T-helper 17 cell (primary cell): Measurements from ENCODE around the gene SMC3. TPM values are rescaled to one million over a fixed set of nuclear protein-coding genes. Genes with fewer than 3 reads are reported as not detected.
"Not testable (repeated sequence)": the region's sequence is repeated elsewhere in the genome, so short reads cannot be mapped to it uniquely, and the experiment has no call there.

Experiments used
- ATAC-seq: fragments of 150-1000 bp; cut with Tn5 transposase; 2 replicates; pipeline ENCODE4 v1.10.0; 2021; ENCODE audit warnings: mild to moderate bottlenecking, moderate library complexity
- DNase-seq, 3 donors: peaks; one replicate each; pipeline versions ENCODE4 v3.0.0 to v3.0.0-alpha.2; 2020 to 2021
- H3K9me3 ChIP-seq: one replicate; pipeline ENCODE4 v1.7.0; 2013; ENCODE audit warnings: low read length, mild to moderate bottlenecking; ENCODE audit not compliant: control insufficient read depth, poor library complexity, severe bottlenecking
- H3K27ac Mint-ChIP-seq: one replicate; pipeline ENCODE4 v1.8.0; 2022; ENCODE audit warnings: mild to moderate bottlenecking, moderate library complexity, mixed read lengths
- H3K27me3 Mint-ChIP-seq: one replicate; pipeline ENCODE4 v1.8.0; 2022; ENCODE audit warnings: mixed read lengths
- H3K36me3 Mint-ChIP-seq: one replicate; pipeline ENCODE4 v1.8.0; 2022; ENCODE audit warnings: low read depth, mixed read lengths
- H3K4me1 Mint-ChIP-seq: one replicate; pipeline ENCODE4 v1.8.0; 2022; ENCODE audit warnings: mild to moderate bottlenecking, mixed read lengths
- H3K4me3 Mint-ChIP-seq: one replicate; pipeline ENCODE4 v1.8.0; 2022; ENCODE audit warnings: mild to moderate bottlenecking, moderate library complexity, mixed read lengths
- total RNA-seq, 4 donors: library from RNA in 2 of 4; stranded (reverse) in 2 of 4; gene quantifications; one replicate each; pipeline ENCODE4 v1.2.3 and lab custom pipeline; 2022 to 2026

SMC3 gene
- total RNA-seq, 2 donors from 2014 or later: 31.6 to 35.9 TPM

DNA sequence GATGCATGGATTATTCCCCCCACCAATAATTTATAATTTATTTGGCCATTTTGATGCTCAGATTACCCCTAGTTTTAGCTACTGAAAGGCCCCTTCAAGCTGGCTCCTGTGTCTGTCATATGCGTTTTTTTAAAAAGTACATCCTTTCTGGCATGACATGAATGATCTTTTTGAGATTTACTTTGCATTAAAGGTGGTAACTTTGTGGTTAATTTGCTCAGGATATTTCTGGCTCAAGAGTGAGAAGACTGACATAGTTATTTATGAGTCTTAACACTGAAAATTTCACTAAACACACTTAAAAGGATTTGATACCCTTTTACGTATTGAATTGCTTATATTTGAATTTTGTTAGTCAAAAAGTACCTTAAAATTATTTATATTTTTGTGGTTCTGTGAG lies 5.4 kb downstream of the SMC3 start:
- H3K4me1 Mint-ChIP-seq: peaks cover 34% of the 10 kb centered on the region
- ATAC-seq: no peak
- no peak for DNase-seq
- H3K27ac Mint-ChIP-seq: peak overlapping the region; percentile 73
- H3K4me3 Mint-ChIP-seq: no peak overlapping the region
- H3K27me3 Mint-ChIP-seq: no peaks in the 10 kb centered on the region
- no peaks in the 10 kb centered on the region for H3K9me3 ChIP-seq
- H3K36me3 Mint-ChIP-seq: peaks cover 4% of the 10 kb centered on the region

GRCh38 chr10:110574420-110574819 lies 6.9 kb downstream of the SMC3 start:
- H3K27me3 Mint-ChIP-seq: no peaks in the 10 kb centered on the region
- ATAC-seq (no peak), DNase-seq (no peak)
- peaks cover 6% of the 10 kb centered on the region for H3K36me3 Mint-ChIP-seq
- H3K4me1 Mint-ChIP-seq: peaks cover 30% of the 10 kb centered on the region
- H3K9me3 ChIP-seq: no peaks in the 10 kb centered on the region
- H3K4me3 Mint-ChIP-seq: peak overlapping the region; percentile 9
- H3K27ac Mint-ChIP-seq: peak overlapping the region; percentile 66

- peaks cover 4% of the 10 kb centered on the region for H3K36me3 Mint-ChIP-seq
- DNase-seq: no peak
- H3K27me3 Mint-ChIP-seq: no peaks in the 10 kb centered on the region
- no peak overlapping the region for H3K4me3 Mint-ChIP-seq
- no peak for ATAC-seq
- H3K4me1 Mint-ChIP-seq: peaks cover 21% of the 10 kb centered on the region
- peak overlapping the region; percentile 1 for H3K27ac Mint-ChIP-seq
- no peaks in the 10 kb centered on the region for H3K9me3 ChIP-seq
Measured at GRCh38 chr10:110576220-110576619, 8.7 kb downstream of the SMC3 start.

GRCh38 chr10:110577056-110577455 lies 9.6 kb downstream of the SMC3 start:
- peak overlapping the region; percentile 1 for H3K27ac Mint-ChIP-seq
- H3K9me3 ChIP-seq: no peaks in the 10 kb centered on the region
- peaks cover 4% of the 10 kb centered on the region for H3K36me3 Mint-ChIP-seq
- ATAC-seq (no peak), DNase-seq (no peak)
- H3K27me3 Mint-ChIP-seq: no peaks in the 10 kb centered on the region
- H3K4me1 Mint-ChIP-seq: peaks cover 19% of the 10 kb centered on the region
- no peak overlapping the region for H3K4me3 Mint-ChIP-seq

GRCh38 chr10:110584006-110584405 lies 16.5 kb downstream of the SMC3 start:
- Mint-ChIP-seq H3K27ac (peak overlapping the region; percentile 27), H3K4me1 (peaks cover 4% of the 10 kb centered on the region), H3K27me3 (no peaks in the 10 kb centered on the region), H3K36me3 (peaks cover 8% of the 10 kb centered on the region), H3K4me3 (no peak overlapping the region)
- no peak for DNase-seq
- H3K9me3 ChIP-seq: no peaks in the 10 kb centered on the region
- ATAC-seq: no peak

DNA sequence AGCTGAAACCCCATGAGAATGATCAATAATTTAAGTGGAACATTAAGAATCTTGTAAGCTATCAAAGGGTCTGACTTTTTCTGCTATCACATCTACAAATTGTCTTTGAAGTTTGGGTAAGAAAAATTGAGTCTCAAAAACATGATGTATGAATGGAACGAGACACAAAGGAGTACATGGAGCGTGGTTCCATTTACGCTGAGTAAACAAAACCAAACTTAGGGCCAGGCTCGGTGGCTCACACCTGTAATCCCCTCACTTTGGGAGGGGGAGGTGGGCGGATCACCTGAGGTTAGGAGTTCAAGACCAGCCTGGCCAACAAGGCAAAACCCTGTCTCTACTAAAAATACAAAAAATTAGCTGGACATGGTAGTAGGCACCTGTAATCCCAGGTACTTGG lies 24.3 kb downstream of the SMC3 start:
- ATAC-seq: no peak
- Mint-ChIP-seq H3K27ac (no peak overlapping the region), H3K4me3 (no peak overlapping the region), H3K27me3 (no peaks in the 10 kb centered on the region), H3K4me1 (peaks cover 4% of the 10 kb centered on the region), H3K36me3 (peaks cover 9% of the 10 kb centered on the region)
- no peaks in the 10 kb centered on the region for H3K9me3 ChIP-seq
- no peak for DNase-seq

GRCh38 chr10:110597476-110597875 lies 30.0 kb downstream of the SMC3 start:
- Mint-ChIP-seq H3K4me3 (no peak overlapping the region), H3K4me1 (peaks cover 4% of the 10 kb centered on the region), H3K27ac (no peak overlapping the region), H3K36me3 (peaks cover 5% of the 10 kb centered on the region), H3K27me3 (no peaks in the 10 kb centered on the region)
- ATAC-seq (no peak), DNase-seq (no peak)
- no peaks in the 10 kb centered on the region for H3K9me3 ChIP-seq

GRCh38 chr10:110600487-110601101 lies 33.1 kb downstream of the SMC3 start:
- Mint-ChIP-seq H3K27me3 (no peaks in the 10 kb centered on the region), H3K4me1 (peaks cover 2% of the 10 kb centered on the region), H3K4me3 (no peak overlapping the region), H3K27ac (no peak overlapping the region), H3K36me3 (peaks cover 2% of the 10 kb centered on the region)
- no peak for DNase-seq
- no peaks in the 10 kb centered on the region for H3K9me3 ChIP-seq
- ATAC-seq: peak; percentile 75

- Mint-ChIP-seq H3K27me3 (no peaks in the 10 kb centered on the region), H3K4me3 (peak overlapping the region; percentile 22), H3K36me3 (peaks cover 2% of the 10 kb centered on the region), H3K27ac (no peak overlapping the region), H3K4me1 (peaks cover 2% of the 10 kb centered on the region)
- ATAC-seq (no peak), DNase-seq (no peak)
- no peaks in the 10 kb centered on the region for H3K9me3 ChIP-seq
Measured at GRCh38 chr10:110601581-110601980, 34.1 kb downstream of the SMC3 start.

DNA sequence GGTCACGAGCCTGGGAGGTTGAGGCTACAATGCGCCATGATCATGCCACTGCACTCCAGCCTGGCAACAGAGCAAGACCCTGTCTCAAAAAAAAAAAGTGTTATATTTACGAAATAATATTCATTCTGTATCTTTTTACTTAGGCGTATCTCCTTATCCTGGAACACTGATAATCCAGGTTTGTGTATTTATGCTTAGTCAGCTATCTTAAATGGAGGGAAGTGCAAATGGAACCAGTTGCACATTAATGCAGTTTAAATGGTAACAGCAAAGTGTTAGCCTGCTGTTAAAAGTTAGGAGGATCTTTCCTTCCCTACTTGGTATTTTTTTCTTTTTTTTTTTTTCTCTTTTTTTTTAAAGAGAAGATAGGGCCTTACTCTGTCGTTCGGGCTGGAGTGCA lies 40.6 kb downstream of the SMC3 start:
- Mint-ChIP-seq H3K4me3 (no peak overlapping the region), H3K27me3 (peaks cover 14% of the 10 kb centered on the region), H3K36me3 (no peaks in the 10 kb centered on the region), H3K4me1 (peaks cover 4% of the 10 kb centered on the region), H3K27ac (no peak overlapping the region)
- ATAC-seq (no peak), DNase-seq (no peak)
- no peaks in the 10 kb centered on the region for H3K9me3 ChIP-seq

DNA sequence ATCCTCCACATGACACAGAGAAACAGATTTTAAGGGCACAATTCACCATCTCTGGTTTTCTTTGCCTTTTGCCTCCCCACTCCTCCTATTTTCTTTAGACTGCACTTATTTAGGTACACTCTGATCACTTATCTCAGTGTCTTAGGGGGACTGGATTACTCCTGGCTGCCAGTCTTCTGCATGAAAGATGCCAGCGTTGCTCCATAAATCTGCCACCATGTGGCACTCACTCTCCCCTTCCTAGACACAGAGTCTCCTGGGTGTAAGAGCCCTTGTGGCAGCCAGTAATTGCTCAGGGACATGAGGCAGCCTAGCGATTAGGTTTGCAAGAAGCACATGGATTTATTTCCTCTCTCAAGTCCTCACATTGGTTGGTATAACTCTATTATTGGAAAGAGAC lies 42.1 kb downstream of the SMC3 start:
- no peaks in the 10 kb centered on the region for H3K9me3 ChIP-seq
- no peak for DNase-seq
- H3K4me3 Mint-ChIP-seq: no peak overlapping the region
- H3K27me3 Mint-ChIP-seq: peaks cover 24% of the 10 kb centered on the region
- H3K36me3 Mint-ChIP-seq: no peaks in the 10 kb centered on the region
- no peak overlapping the region for H3K27ac Mint-ChIP-seq
- peaks cover 4% of the 10 kb centered on the region for H3K4me1 Mint-ChIP-seq
- ATAC-seq: no peak

DNA sequence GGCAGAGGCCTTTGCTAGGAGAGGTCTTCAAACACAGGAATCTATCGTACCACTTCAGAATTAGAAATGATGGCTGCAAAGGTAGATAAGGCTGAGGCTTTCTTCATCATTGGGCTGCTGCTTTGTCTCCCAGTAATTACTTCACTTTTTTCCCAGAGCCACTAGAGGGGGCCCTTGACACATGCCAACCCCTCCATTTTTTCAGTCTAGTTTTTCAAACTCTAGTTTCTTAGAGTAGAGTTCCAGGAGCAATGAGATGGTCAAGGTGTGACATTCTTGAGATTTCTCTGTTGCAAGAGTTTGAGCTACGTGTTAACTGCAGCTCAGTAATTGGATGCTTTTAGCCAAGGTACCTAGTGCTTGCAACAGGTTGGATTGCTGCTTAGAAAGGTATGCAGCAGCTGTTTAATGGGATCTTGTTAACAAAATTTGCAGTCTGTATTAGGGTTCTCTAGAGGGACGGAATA lies 42.8 kb downstream of the SMC3 start:
- Mint-ChIP-seq H3K4me3 (no peak overlapping the region), H3K36me3 (no peaks in the 10 kb centered on the region), H3K27ac (no peak overlapping the region), H3K4me1 (peaks cover 5% of the 10 kb centered on the region), H3K27me3 (peaks cover 24% of the 10 kb centered on the region)
- peak; percentile 82 for ATAC-seq
- peak in 1 of 3 donors; percentile 31 for DNase-seq
- no peaks in the 10 kb centered on the region for H3K9me3 ChIP-seq

DNA sequence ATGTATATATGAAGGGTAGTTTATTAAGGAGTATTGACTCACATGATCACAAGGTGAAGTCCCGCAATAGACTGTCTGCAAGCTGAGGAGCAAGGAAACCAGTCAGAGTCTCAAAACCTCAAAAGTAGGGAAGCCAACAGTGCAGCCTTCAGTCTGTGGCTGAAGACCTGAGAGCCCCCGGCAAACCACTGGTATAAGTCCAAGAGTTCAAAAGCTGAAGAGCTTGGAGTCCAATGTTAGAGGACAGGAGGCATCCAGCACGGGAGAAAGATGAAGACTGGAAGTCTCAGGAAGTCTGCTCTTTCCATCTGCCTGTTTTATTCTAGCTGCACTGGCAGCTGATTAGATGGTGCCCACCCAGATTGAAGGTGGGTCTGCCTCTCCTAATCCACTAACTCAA lies 43.3 kb downstream of the SMC3 start:
- DNase-seq, H3K4me3 Mint-ChIP-seq, ATAC-seq, H3K36me3 Mint-ChIP-seq, H3K4me1 Mint-ChIP-seq, H3K27ac Mint-ChIP-seq, H3K9me3 ChIP-seq: not testable (repeated sequence)
- peaks cover 24% of the 10 kb centered on the region for H3K27me3 Mint-ChIP-seq

DNA sequence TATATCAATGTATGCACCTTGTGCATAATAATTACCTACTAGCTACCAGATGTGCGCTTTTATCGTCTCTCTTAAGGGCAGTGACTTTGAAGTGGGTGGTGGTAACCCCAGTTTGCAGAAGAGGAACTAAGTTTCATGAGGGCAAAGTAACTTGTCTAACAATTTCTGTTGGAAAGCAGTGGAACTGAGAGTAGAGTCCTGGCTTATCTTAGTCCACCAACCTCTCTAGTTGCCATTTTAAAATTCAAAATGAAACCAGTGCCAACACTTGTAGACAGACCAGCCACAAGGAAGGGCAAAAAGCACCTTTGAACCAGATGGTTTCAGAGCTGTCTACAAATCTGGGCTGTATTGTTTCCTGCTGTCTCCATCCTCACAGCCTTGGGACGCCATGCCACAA lies 44.6 kb downstream of the SMC3 start:
- DNase-seq (no peak), ATAC-seq (no peak)
- Mint-ChIP-seq H3K36me3 (no peaks in the 10 kb centered on the region), H3K4me3 (no peak overlapping the region), H3K4me1 (peaks cover 12% of the 10 kb centered on the region), H3K27me3 (peaks cover 24% of the 10 kb centered on the region), H3K27ac (no peak overlapping the region)
- H3K9me3 ChIP-seq: no peaks in the 10 kb centered on the region
